Measurements from ENCODE around the gene CFAP97.
A peak's percentile ranks its signal among the peaks of the same experiment; 100 is the strongest.
"Not testable (repeated sequence)": the region's sequence is repeated elsewhere in the genome, so short reads cannot be mapped to it uniquely, and the experiment has no call there.

The CFAP97 gene

DNA sequence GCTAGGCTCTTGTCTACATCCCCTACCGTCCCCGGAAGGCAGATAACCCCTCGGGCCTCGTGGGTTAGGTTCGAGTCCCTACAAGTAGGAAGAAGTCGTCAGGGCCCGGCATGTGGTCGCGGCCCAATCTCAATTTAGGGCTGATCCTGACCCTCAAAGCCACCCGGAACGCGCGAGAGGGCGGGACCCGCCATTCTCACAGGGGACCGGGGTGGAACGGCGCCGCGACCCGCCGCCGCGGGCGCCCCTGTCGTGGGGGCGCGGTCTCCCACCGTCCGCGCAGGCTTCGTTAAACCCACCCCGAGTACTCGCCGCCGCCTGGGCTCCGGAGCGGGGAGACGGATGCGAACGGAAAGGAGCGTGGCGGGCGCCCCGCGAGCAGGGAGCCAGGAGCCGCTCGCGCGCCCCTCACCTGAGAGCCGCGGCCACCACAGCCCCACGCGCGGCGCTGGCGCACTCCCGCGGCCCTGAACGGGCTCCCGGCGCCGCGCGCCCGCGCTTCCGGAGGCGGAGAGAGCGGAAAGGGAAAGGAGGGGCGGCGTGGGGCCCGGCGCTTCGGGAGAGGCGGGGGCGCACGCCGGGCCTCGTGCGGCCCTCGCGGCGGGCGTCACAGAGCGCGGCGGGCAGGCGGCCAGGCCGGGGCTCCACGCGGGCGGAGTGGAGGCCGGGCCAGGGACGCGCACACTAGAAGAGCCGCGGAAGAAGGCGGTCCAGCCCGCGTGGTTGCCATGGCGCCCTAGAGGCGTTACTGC, at the start of gene CFAP97:
CFAP97 (minus strand) TSS at position 515 of the 752 bp plus-strand sequence. CDS start 12,804 bp downstream, outside the sequence.
- peak; percentile 79 to 85 for DNase-seq

GRCh38 chr4:185249105-185249504, 45.3 kb upstream of the CFAP97 start:
- no peak for DNase-seq

DNA sequence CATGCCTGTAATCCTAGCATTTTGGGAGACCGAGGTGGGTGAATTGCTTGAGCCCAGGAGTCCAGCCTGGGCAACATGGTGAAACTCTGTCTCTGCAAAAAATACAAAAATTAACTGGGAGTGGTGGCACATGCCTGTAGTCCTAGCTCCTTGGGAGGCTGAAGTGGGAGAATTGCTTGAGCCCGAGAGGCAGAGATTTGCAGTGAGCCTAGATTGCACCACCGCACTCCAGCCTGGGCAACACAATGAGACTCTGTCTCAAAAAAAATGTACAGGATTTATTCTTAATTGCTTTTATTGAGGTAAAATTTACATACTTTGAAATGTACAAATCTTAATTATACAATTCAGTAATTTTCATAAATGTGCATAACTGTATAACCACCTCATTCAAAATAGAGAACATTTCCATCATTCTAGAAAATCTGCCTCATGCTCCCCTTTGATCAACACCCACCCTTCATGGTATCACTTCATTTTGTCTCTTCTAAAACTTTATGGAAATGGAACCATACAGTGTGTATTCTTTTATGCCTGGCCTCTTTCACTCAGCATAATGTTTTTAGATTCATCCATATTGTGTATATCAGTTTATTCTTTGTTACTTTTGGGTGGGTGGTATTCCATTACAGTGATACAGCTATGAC, 44.7 kb upstream of the CFAP97 start:
- DNase-seq = no peak

GRCh38 chr4:185247151-185247550, 43.4 kb upstream of the CFAP97 start:
- DNase-seq = no peak

GRCh38 chr4:185246453-185246852, 42.7 kb upstream of the CFAP97 start:
- no peak for DNase-seq

DNA sequence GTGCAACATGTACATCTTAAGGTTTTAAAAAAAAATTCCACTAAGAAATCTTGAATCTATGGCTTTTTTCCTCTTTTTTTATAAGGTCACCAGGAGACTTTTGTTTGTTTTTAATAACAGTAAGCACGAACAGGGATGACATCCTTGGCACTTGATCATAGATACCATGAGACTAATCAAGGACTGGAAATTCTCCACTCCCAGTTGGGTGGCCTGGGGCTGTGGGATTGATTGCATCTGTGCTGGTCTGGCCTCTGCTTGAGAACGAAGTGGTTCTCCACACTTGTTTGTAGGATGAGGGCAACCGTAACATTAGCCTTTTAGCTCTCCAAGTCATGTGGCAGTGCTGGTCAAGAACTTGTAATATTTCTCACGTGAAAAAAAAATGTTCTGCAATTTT, 41.0 kb upstream of the CFAP97 start:
- DNase-seq = no peak

GRCh38 chr4:185243879-185244278, 40.1 kb upstream of the CFAP97 start:
- no peak for DNase-seq

GRCh38 chr4:185242749-185243533, 39.1 kb upstream of the CFAP97 start:
- no peak for DNase-seq

DNA sequence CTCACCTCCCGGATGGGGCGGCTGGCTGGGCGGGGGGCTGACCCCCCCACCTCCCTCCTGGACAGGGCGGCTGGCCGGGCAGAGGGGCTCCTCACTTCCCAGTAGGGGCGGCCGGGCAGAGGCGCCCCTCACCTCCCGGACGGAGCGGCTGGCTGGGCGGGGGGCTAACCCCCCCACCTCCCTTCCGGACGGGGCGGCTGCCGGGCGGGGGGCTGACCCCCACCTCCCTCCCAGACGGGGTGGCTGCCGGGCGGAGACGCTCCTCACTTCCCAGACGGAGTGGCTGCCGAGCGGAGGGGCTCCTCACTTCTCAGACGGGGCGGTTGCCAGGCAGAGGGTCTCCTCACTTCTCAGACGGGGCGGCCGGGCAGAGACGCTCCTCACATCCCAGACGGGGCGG, 36.7 kb upstream of the CFAP97 start:
- DNase-seq = not testable (repeated sequence)

DNA sequence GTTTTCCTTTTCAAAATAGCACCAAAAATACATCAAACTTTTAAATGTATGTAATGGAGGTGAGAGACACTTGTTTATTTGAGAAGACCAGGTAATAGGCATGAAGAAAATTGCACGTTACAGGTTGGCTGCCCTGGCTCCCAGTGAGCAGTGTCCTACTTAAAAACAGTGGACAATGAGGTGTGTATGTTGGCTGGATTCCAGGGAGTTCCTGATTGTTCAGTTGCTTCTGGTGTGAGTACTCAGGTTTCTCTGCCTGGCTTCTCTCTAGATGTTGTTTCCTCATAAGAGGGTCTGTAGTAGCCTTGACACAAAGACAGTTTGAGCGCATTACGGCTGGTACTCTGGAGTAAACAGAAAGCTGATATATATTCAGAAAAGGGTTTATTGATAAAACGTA, 35.0 kb upstream of the CFAP97 start:
- DNase-seq = no peak

- DNase-seq = peak in 1 of 2 experiments; percentile 8
Measured at GRCh38 chr4:185238215-185238681, 34.4 kb upstream of the CFAP97 start.

- no peak for DNase-seq
Measured at GRCh38 chr4:185237175-185237574, 33.4 kb upstream of the CFAP97 start.

DNA sequence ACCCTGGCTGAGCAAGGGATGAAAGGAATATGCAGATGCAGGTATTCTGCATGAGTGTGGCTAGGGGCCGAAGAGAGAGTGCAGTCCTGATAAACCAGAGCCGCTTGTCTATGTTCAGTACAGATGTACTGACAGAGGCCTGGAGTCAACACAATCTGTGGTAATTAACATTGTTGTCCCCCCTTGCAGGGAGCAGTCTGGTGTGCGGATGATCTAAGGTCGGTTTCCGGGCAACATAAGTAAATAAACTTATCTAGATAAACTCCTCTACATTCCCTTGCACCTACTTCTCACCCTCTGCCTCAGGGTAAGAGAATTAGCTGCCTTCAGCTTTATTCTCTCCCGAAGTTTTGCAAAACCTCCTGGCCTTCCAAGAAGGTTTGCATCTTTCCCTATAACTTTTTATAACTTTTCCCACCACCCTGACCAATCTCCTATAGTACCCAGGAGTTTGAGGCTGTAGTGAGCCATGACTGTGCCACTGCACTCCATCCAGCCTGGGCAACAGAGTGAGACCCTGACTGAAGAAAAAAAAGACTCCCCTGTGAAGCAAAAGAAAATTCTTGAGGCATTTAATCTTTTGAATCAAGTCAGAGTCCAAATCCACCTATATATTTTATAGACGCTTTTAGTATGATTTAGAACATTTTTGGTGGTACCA, 32.2 kb upstream of the CFAP97 start:
- no peak for DNase-seq

DNA sequence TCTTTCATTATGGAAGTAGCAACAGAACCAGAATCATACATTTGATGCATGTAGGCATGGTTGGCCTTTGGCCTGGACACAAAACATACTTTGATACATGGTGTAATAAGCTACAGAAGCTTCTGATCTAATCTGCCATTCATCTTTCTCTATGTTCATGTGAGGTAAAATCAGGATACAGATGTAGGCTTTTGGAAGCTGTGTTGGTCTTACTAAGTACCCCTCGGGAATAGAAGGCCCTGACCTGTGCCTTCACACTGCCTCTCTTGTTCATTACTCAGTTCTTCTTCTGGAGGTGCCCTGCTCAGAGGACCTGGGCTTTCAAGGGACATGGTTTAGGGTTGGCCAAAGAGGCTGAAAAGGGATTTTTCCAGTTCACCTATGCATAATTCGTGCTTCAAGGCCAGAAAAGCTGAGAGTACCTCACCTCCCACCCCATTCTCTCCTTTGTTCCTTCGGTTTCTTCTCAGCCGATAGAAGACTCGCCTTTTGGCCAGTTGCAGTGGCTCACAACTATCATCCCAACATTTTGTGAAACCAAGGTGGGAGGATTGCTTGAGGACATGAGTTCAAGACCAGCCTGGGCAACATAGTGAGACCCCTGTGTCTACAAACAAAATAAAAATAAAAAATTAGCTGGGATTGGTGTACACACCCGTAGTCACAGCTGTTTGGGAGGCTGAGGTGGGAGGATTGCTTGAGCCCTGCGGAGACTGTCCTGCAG, 31.5 kb upstream of the CFAP97 start:
- no peak for DNase-seq

DNA sequence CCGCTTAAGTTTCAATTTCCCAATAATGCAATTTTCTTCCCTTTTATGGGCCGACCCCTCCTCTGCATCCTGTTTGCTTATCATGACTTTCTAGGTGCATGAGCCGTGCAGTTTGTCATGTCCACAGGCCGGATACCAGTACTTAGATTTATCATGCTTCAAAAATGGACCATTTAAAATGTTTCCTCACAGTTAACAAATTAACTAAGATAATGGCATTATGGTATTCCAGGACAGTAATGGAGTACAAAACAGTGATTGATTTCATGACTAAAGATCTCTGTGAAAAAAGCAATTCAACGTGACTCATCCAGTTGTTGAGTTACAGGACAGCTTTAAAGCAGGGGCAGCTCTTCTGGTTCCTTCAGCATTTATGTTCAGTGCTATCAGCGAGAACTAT, 28.6 kb upstream of the CFAP97 start:
- DNase-seq = no peak

GRCh38 chr4:185229021-185229818, 25.4 kb upstream of the CFAP97 start:
- no peak for DNase-seq

DNA sequence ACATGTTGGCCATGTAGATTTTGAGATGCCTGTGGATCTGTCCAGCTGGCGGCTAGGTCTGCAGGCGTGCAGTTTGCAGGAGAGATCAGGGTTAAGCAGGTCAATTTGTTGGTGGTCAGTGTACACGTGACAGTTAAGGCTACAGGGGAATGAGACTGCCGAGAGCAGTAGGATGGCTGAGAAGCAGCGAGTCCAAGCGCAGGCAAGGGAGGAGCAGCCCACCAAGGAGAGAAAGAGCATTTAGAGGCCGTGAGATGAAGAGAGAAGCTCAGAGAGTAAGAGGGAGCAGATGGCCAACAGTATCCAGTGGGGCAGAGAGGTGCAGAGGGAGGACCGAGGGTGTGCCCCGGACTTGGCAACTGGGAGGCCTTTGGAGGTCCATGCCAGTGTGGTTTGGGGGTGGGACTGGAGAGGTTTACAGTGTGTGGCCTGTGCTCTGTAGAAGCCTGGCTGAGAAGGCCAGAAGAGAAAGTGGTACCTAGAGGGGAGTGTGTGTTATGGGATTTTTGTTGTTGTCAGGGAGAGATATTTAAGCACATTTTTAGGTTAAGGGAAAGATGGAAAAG, 24.0 kb upstream of the CFAP97 start:
- no peak for DNase-seq

- DNase-seq = no peak
Measured at GRCh38 chr4:185227131-185227551, 23.3 kb upstream of the CFAP97 start.

- DNase-seq = no peak
Measured at GRCh38 chr4:185225940-185226339, 22.1 kb upstream of the CFAP97 start.

GRCh38 chr4:185224597-185224996, 20.8 kb upstream of the CFAP97 start:
- DNase-seq = no peak

DNA sequence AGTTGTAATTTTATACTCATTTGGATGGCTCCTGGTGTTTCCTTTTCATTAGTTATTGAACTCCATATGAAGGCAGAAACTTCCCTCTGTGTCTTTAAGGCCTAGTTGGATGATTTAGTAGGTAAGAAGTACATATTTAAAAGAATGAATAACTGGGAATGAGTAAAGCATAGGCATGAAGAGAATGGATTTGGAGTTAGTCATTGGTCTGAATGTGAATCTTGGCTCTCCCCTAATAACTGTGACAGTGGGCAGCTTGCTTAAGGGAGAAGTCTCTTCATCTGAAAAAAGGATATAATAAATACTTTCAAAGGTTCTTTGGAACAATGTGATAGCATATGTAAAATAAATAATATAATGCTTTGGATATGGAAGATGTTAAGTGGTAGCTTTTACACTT, 18.8 kb upstream of the CFAP97 start:
- DNase-seq = no peak

Data from stimulated activated CD4-positive, alpha-beta T cell treated with anti-CD3 and anti-CD28 coated beads, Interleukin-4, amount 100 ng/mL, for 4 hours (primary cell).